NCI-H1417 (cell line): ENCODE results near the gene GPR62.

Experiments
- DNase-seq, 3 experiments: peaks; one replicate each; lab custom pipeline; 2025; lab: John Stamatoyannopoulos, UW

The GPR62 gene

GRCh38 chr3:51938780-51939425 is 16.3 kb upstream of the GPR62 start:
- no peak for DNase-seq

DNA sequence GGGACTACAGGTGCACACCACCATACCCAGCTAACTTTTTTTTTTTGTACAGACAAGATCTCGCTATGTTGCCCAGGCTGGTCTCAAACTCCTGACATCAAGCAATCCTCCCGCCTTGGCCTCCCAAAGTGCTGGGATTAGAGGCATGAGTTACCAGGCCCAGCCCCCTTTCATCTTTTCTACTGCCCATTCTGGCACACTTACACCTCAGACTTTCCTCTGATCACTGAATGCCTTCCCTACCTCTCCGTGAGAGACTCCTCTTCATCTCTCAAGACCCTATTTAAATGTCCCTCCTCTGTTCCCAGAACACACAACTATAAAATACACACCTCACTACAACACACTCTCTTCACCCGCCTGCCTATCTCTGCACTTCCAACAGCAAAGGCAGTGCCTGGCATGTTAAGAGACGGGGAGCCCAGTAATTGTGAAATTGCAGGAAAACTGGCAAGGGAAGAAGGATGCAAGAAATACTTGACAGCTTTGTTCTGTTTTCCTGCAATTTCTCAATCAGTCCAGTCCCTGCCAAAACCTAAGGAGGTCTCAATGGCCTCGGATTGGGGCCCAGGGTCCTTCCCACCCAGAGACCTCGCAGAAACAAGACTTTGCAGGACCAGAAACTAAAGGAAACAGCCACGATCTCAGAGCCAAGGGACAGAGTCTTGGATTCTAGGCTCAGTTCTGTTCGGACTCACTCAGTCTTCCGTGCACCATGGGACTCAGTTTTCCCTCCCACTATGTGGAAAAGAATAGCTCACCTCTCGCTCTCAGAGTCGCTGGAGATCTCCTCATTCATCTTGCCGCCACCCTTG is 14.3 kb upstream of the GPR62 start:
- DNase-seq: no peak

DNA sequence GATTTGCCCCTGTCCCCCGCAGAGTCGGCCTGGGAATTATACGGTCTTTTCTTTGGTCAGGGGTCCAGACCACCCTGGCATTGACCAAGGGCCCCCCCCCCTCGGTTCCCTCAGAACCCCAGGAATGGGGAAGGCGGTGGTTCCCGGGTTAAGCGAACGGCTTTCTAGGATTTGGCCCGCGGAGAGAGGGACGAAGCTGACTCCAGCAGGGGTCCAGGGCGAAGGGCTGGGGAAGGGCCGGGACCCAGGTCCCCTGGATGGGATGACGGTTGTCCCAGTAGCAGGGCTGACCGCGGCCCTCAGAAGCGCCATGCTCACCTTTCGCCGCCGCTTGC is 13.8 kb upstream of the GPR62 start:
- DNase-seq: no peak

GRCh38 chr3:51941798-51942602 is 13.2 kb upstream of the GPR62 start, which contains the start of the genes PARP3 and RRP9:
TSS of gene PARP3 (plus strand) at chr3:51942363. CDS start at chr3:51943356, 993 bp downstream.
TSS of gene RRP9 (minus strand) at chr3:51941904. CDS start at chr3:51941867, 37 bp downstream.
- DNase-seq: peak; percentile 96 to 99 (median 97)

- no peak for DNase-seq
Measured at GRCh38 chr3:51942603-51943450, 12.4 kb upstream of the GPR62 start.

DNA sequence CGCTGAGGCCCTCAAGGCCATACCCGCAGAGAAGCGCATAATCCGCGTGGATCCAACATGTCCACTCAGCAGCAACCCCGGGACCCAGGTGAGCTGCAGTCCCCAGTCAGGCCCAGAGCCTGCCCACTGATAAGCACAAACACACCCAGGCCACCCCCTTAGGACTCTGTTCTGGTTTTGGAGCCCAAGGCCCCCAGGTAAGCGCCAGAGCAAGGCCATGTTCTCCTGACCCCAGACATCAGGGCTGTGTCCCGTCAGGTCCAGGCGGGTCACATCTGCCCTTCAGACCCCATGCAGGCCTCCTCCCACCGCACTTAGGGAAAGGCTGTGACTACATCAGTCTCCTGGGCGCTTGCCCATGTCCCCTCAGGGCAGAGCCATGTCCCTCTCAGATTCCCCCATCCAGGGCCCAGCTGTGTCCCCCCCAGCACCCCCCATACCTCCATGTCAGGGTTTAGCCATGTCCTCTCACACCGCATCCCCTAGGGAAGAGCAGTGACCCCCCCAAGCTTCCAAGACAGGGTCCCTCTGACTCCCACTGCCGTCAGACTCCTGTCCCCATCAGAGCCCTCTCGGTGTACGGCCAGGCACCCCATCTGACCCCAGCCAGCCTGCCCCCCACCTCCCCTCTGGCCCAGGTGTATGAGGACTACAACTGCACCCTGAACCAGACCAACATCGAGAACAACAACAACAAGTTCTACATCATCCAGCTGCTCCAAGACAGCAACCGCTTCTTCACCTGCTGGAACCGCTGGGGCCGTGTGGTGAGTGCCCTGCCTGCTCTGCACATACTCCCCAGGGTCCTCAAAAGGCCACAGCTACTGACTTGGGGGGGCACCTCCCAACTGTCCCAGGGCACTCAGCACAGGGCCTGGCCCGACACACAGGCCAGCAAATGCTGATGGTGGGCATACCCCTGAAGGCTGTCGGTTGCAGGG is 11.5 kb upstream of the GPR62 start:
- no peak for DNase-seq

GRCh38 chr3:51944451-51945021 is 10.6 kb upstream of the GPR62 start:
- DNase-seq: no peak

DNA sequence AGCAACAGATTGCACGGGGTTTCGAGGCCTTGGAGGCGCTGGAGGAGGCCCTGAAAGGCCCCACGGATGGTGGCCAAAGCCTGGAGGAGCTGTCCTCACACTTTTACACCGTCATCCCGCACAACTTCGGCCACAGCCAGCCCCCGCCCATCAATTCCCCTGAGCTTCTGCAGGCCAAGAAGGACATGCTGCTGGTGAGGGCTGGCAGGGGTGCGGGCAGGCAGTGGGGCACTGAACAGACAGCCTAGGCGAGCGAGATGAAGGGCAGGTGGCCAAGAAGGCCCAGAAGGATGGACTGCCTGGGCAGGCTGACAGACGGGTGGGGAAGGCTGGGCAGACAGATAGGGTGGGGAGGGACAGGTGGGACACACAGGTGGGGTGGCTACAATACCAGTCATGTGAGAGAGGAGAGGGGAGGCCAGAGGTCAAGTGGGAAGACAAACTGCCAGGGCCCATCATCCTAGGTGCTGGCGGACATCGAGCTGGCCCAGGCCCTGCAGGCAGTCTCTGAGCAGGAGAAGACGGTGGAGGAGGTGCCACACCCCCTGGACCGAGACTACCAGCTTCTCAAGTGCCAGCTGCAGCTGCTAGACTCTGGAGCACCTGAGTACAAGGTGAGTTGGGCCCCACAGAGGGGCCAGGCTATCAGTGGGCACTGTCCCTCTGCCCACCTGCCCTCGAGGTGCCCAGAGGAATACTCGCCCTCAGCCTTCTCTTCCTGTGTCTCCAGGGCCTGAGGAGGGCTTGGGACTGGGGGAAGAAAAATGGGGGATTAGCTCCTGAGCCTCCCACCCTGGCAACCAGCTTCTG is 9.9 kb upstream of the GPR62 start:
- no peak for DNase-seq

GRCh38 chr3:51945926-51946705 is 9.1 kb upstream of the GPR62 start:
- no peak for DNase-seq

- DNase-seq: no peak
Measured at GRCh38 chr3:51946796-51947195, 8.4 kb upstream of the GPR62 start.

- DNase-seq: no peak
Measured at GRCh38 chr3:51947215-51947900, 7.8 kb upstream of the GPR62 start.

GRCh38 chr3:51948016-51948580 is 7.1 kb upstream of the GPR62 start:
- DNase-seq: no peak

- no peak for DNase-seq
Measured at GRCh38 chr3:51949121-51949520, 6.1 kb upstream of the GPR62 start.

DNA sequence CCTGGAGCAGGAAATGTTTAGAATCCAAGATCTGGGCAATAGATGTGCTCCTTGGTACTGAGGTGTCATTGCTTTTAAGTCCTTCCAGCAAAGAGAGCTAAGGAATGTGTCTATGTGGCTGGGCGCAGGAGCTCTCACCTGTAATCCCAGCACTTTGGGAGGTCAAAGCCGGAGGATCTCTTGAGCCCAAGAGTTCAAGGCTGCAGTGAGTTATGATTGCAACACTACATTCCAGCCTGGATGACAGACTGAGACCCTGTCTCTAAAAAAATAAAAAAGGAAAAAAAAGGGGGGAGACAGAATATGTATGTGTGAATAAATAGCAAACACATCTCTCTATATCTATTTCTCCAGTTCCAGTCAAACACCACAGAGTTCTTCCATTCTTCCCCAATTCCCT is 4.3 kb upstream of the GPR62 start:
- no peak for DNase-seq

DNA sequence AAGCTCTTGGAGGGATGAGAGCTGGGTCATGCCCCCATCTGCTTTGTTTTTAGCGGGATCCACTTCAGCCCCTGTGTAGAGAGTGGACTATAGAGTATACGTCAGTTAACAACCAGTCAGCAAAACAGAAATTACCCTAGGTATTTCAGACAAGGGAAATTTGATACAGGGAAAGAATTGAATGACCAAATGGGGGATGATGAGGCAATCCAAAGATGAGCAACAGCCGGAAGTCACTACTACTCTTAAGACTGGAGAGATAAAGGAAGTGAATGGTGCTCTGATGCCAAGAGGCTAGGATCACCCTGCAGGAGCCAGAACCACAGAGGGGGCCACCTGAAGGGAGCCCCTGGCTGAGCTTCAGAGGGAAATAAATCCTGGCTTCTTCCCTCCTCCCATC is 1.7 kb upstream of the GPR62 start:
- DNase-seq: peak in 2 of 3 experiments; percentile 1 to 21

DNA sequence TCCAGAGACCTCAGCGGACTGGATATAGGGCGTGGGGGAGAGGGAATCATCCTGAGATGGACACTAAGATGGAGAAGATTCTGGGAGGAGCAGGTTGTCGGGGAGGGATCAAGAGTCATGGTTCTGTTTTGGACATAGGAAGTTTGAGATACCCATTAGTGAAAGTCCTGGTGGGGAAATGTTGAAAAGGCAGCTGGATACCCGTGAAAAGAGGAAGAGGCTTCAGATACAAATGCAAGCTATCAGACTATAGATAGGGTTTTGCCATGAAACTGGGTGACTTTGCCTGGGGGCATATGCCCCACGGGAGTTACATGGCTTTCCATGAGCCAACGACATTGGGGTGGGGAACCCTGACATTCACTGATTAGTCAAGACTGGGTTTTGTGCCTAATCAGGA is 1.1 kb upstream of the GPR62 start:
- DNase-seq: no peak

DNA sequence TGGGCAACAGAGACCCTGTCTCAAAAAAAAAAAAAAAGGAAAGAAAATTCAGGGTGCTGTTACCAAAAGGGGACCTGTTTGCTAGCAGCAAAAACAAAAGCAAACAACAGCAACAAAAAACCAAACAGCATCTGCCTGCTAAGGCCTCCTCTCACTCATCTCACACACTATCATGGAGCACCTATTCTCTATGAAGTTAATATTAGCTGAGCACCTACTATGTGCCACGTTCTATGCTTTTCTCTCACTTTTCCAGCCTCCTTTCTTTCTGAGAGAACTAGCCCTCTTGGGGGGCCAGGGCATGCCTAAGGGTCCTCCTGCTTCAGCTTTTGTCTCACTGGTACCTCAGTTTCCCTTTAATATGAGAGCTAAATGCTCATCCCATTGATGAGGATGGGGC is 468 bp upstream of the GPR62 start:
- no peak for DNase-seq
